Urinary bladder (tissue), 4 donors: Measurements from ENCODE around the gene NDUFAF2. TPM values are rescaled to one million over a fixed set of nuclear protein-coding genes. Genes with fewer than 3 reads are reported as not detected.

Experiments used
- DNase-seq: peaks from one replicate; pipeline ENCODE4 v3.0.0-alpha.2; 2015; ENCODE audit errors: extremely low spot score
- H3K27ac ChIP-seq: one replicate; pipeline ENCODE4 v1.5.1; 2013; ENCODE audit warnings: low read depth, mild to moderate bottlenecking, moderate library complexity
- H3K36me3 ChIP-seq: one replicate; pipeline ENCODE4 v1.6.1; 2013; ENCODE audit warnings: mild to moderate bottlenecking, moderate library complexity; ENCODE audit not compliant: insufficient read depth
- H3K4me1 ChIP-seq: one replicate; pipeline ENCODE4 v1.6.1; 2013; ENCODE audit warnings: mild to moderate bottlenecking, moderate library complexity; ENCODE audit not compliant: insufficient read depth
- H3K4me3 ChIP-seq: one replicate; pipeline ENCODE4 v1.5.1; 2013; ENCODE audit warnings: low read depth, low read length
- WGBS: extraction: QIAGEN DNeasy Blood & Tissue Kit; methylation state at CpG from one replicate; pipeline ENCODE4 v1.1.7; 2013; 5-methylcytosine and 5-hydroxymethylcytosine counted together
- polyA plus RNA-seq: library from polyadenylated mRNA; stranded (reverse); fragments of 200-250 nt; gene quantifications from one replicate; pipeline ENCODE4 v1.2.3, GENCODE V29; 2013
- total RNA-seq: library from RNA; depleted of rRNA; stranded (reverse); fragments of >200 nt; gene quantifications from one replicate; pipeline ENCODE4 v1.2.3, GENCODE V29; 2014
- donor health status: healthy with polysubstance abuse.
- donor health status: healthy.

The NDUFAF2 gene
- total and polyA plus RNA-seq, 2 donors = 23.8 to 49.8 TPM

- Histone ChIP-seq H3K36me3 (no peaks in the 10 kb centered on the region), H3K27ac (no peak overlapping the region), H3K4me3 (no peak overlapping the region), H3K4me1 (no peaks in the 10 kb centered on the region)
- 93% methylated on average over 2 of the region's 2 CpGs for WGBS
- DNase-seq = no peak
Observed at GRCh38 chr5:61198606-61199005, 253.6 kb downstream of the NDUFAF2 start.

DNA sequence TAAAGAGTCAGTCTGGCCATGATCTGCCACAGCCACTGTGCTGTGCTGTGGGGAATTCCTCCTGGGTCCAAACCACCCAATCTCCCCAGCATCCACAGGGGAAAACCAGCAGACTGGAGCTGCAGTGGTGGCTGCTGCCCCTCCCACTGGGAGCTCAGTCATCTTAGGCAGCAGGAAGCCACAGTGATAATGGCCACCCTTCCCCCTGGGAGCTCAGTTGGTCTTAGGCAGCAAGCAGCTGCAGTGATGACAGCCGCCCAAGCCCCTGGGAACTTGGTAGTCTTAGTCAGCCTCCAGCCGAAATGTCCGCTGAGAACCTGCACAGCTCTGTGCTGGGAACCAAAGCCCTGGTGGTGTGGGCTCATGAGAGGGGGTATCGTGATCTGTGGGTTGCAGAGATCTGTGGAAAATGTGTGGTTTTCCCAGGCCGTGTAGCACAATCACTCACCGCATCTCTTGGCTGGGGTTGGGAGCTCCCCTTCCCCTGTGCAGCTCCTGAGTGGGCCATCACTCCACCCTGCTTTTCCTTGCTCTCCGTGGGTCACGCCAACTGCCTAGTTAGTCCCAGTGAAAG lies 255.7 kb downstream of the NDUFAF2 start:
- Histone ChIP-seq H3K4me1 (no peaks in the 10 kb centered on the region), H3K4me3 (no peak overlapping the region), H3K27ac (no peak overlapping the region), H3K36me3 (no peaks in the 10 kb centered on the region)
- no peak for DNase-seq
- WGBS = 87% methylated on average over 8 of the region's 8 CpGs

- 79% methylated on average over 2 of the region's 2 CpGs for WGBS
- H3K4me1 ChIP-seq = no peaks in the 10 kb centered on the region
Observed at GRCh38 chr5:61202213-61202612, 257.2 kb downstream of the NDUFAF2 start.

More at GRCh38 chr5:61202213-61202612, 257.2 kb downstream of the NDUFAF2 start:
- Histone ChIP-seq H3K27ac (no peak overlapping the region), H3K36me3 (no peaks in the 10 kb centered on the region), H3K4me3 (no peak overlapping the region)
- DNase-seq = no peak

Other genes starting within 250 kb of the NDUFAF2 start
- 8.4 TPM for gene DEPDC1B, start 245.0 kb upstream of the NDUFAF2 start, total RNA-seq
- gene DEPDC1B, start 245.0 kb upstream of the NDUFAF2 start, polyA plus RNA-seq = 0.23 TPM
- 2.6 TPM for gene ELOVL7, start 100.9 kb upstream of the NDUFAF2 start, total RNA-seq
- 3.3 TPM for gene ELOVL7, start 100.9 kb upstream of the NDUFAF2 start, polyA plus RNA-seq
- gene ERCC8, start 135 bp upstream of the NDUFAF2 start, total RNA-seq = 32.8 TPM
- gene ERCC8, start 135 bp upstream of the NDUFAF2 start, polyA plus RNA-seq = 6.5 TPM
- gene SMIM15, start 217.3 kb downstream of the NDUFAF2 start, total RNA-seq = 44.7 TPM
- 33.9 TPM for gene SMIM15, start 217.3 kb downstream of the NDUFAF2 start, polyA plus RNA-seq